SK-N-SH (cell line): ENCODE measurements around the gene TMEM62. TPM values are rescaled to one million over a fixed set of nuclear protein-coding genes. Genes with fewer than 3 reads are reported as not detected.
A peak's percentile ranks its signal among the peaks of the same experiment; 100 is the strongest.

Source experiments
- CTCF ChIA-PET: fragments of 300-600, 350-600 bp; formaldehyde crosslinking; extraction: SDS; loops from one replicate; lab custom pipeline; 2021; lab: Yijun Ruan, JAX
- POLR2A ChIA-PET: fragments of 350-600 bp; sonication (Branson Sonifier 250); formaldehyde crosslinking; extraction: SDS; loops from one replicate; lab custom pipeline; 2020; ENCODE audit warnings: antibody characterized with exemption, inconsistent platforms; lab: Yijun Ruan, JAX
- DNase-seq: peaks from one replicate; pipeline ENCODE4 v3.0.0; 2012
- H2AFZ ChIP-seq: fragments of 200-600 bp; sonication (generic); 2 replicates; pipeline ENCODE4 v1.8.1; 2016; ENCODE audit warnings: antibody characterized with exemption, mild to moderate bottlenecking, low read depth
- H3F3A ChIP-seq: fragments of 200-600 bp; sonication (generic); replicated peaks from 2 replicates; pipeline ENCODE3; 2016; ENCODE audit warnings: antibody characterized with exemption, mild to moderate bottlenecking; ENCODE audit not compliant: insufficient read depth
- H3K27ac ChIP-seq, 2 experiments: fragments of 200-500 bp in 1 of 2; fragments of 200-600 bp in 1 of 2; sonication (Bioruptor generic) in 1 of 2; sonication (generic), shearing (Covaris generic) in 1 of 2; 2 replicates each; pipeline versions ENCODE4 v1.5.1 to v1.6.1; 2014 to 2016; ENCODE audit warnings: low read depth in 2 of 2, inconsistent platforms in 1 of 2, low read length in 1 of 2, mild to moderate bottlenecking in 1 of 2, mixed read lengths in 1 of 2
- H3K27me3 ChIP-seq: fragments of 200-600 bp; sonication (generic), shearing (Covaris generic); 2 replicates; pipeline ENCODE4 v1.6.1; 2016; ENCODE audit warnings: mixed run types; ENCODE audit not compliant: insufficient read depth
- H3K36me3 ChIP-seq, 2 experiments: fragments of 200-500 bp in 1 of 2; fragments of 200-600 bp in 1 of 2; sonication (Bioruptor generic) in 1 of 2; sonication (generic) in 1 of 2; replicated peaks in 1 of 2; 2 replicates each; pipeline versions ENCODE3 to v1.5.1; 2014 to 2016; ENCODE audit warnings: low read length in 1 of 2, mild to moderate bottlenecking in 1 of 2; ENCODE audit not compliant: insufficient read depth in 2 of 2, control insufficient read depth in 1 of 2
- H3K4me1 ChIP-seq, 2 experiments: fragments of 200-500 bp in 1 of 2; fragments of 200-600 bp in 1 of 2; sonication (Bioruptor generic) in 1 of 2; sonication (generic), shearing (Covaris generic) in 1 of 2; 2 replicates each; pipeline versions ENCODE4 v1.5.1 to v1.6.1; 2014 to 2016; ENCODE audit warnings: low read depth in 1 of 2, low read length in 1 of 2, mixed run types in 1 of 2; ENCODE audit not compliant: insufficient read depth in 2 of 2, control insufficient read depth in 1 of 2
- H3K4me2 ChIP-seq: fragments of 200-600 bp; sonication (generic), shearing (Covaris generic); 2 replicates; pipeline ENCODE4 v1.6.1; 2017; ENCODE audit warnings: mixed run types
- H3K4me3 ChIP-seq, 2 experiments: fragments of 200-500 bp in 1 of 2; fragments of 200-600 bp in 1 of 2; sonication (Bioruptor generic) in 1 of 2; sonication (generic), shearing (Covaris generic) in 1 of 2; 2 replicates each; pipeline versions ENCODE4 v1.5.1 to v1.8.1; 2014 to 2016; ENCODE audit warnings: low read depth in 2 of 2, inconsistent platforms in 1 of 2, low read length in 1 of 2, mild to moderate bottlenecking in 1 of 2, mixed read lengths in 1 of 2, moderate library complexity in 1 of 2
- H3K79me2 ChIP-seq: fragments of 200-600 bp; sonication (generic); 2 replicates; pipeline ENCODE4 v1.8.1; 2017; ENCODE audit warnings: mild to moderate bottlenecking; ENCODE audit not compliant: insufficient read depth
- H3K9ac ChIP-seq: fragments of 200-600 bp; sonication (generic); 2 replicates; pipeline ENCODE4 v1.6.1; 2017; ENCODE audit warnings: mixed run types
- H3K9me2 ChIP-seq: fragments of 200-600 bp; sonication (generic); 2 replicates; pipeline ENCODE4 v1.6.1; 2017; ENCODE audit warnings: mixed run types
- H3K9me3 ChIP-seq: fragments of 200-600 bp; sonication (generic); 2 replicates; pipeline ENCODE4 v1.6.1; 2017; ENCODE audit warnings: mixed run types, mild to moderate bottlenecking, moderate library complexity
- H4K20me1 ChIP-seq: fragments of 200-600 bp; sonication (generic); 2 replicates; pipeline ENCODE4 v1.6.1; 2017; ENCODE audit warnings: mild to moderate bottlenecking, mixed run types; ENCODE audit not compliant: insufficient read depth
- CHD2 ChIP-seq: fragments of 150-350 bp; IDR thresholded peaks from 2 replicates; pipeline ENCODE4 v1.6.1; 2018; ENCODE audit warnings: low read length; ENCODE audit not compliant: partially characterized antibody
- CTCF ChIP-seq: fragments of 200-600 bp; sonication (generic); IDR thresholded peaks from 2 replicates; pipeline ENCODE4 v1.6.1; 2017; ENCODE audit warnings: antibody characterized with exemption, mild to moderate bottlenecking, moderate library complexity
- EZH2phosphoT487 ChIP-seq: fragments of 200-600 bp; sonication (generic); IDR thresholded peaks from 2 replicates; pipeline ENCODE4 v1.6.1; 2017; ENCODE audit warnings: low read depth, mixed run types, mild to moderate bottlenecking, antibody characterized with exemption, moderate library complexity, borderline replicate concordance
- FOXJ3 ChIP-seq: sonication (generic); formaldehyde crosslinking; IDR thresholded peaks from 2 replicates; pipeline ENCODE4 v1.5.1; 2020; ENCODE audit warnings: mild to moderate bottlenecking, missing genetic modification reagents
- GABPA ChIP-seq: IDR thresholded peaks from 2 replicates; pipeline ENCODE4 v1.4.0; 2012; ENCODE audit warnings: low read depth, mild to moderate bottlenecking
- JUND ChIP-seq: IDR thresholded peaks from 2 replicates; pipeline ENCODE4 v1.4.0; 2012
- NRF1 ChIP-seq: IDR thresholded peaks from 2 replicates; pipeline ENCODE4 v1.6.1; 2012; ENCODE audit warnings: low read depth, mild to moderate bottlenecking, low read length
- PBX3 ChIP-seq: IDR thresholded peaks from 2 replicates; pipeline ENCODE4; 2012
- POLR2AphosphoS5 ChIP-seq: IDR thresholded peaks from 2 replicates; pipeline ENCODE4 v1.6.1; 2012; ENCODE audit warnings: low read depth, low read length
- RAD21 ChIP-seq: IDR thresholded peaks from 2 replicates; pipeline ENCODE4 v1.6.1; 2012; ENCODE audit warnings: mild to moderate bottlenecking, low read length
- RCOR1 ChIP-seq: fragments of 150-350 bp; IDR thresholded peaks from 2 replicates; pipeline ENCODE4 v1.6.1; 2017; ENCODE audit warnings: antibody characterized with exemption, low read length
- REST ChIP-seq: IDR thresholded peaks from 2 replicates; pipeline ENCODE4 v1.6.1; 2012; ENCODE audit warnings: mild to moderate bottlenecking, low read depth, low read length, moderate library complexity
- RFX5 ChIP-seq: IDR thresholded peaks from 2 replicates; pipeline ENCODE4 v1.6.1; 2012; ENCODE audit warnings: mild to moderate bottlenecking, improper control_type of control experiment, low read length
- RXRA ChIP-seq: IDR thresholded peaks from 2 replicates; pipeline ENCODE4 v1.4.0; 2012; ENCODE audit warnings: low read depth, mild to moderate bottlenecking, borderline replicate concordance
- SMC3 ChIP-seq: IDR thresholded peaks from 2 replicates; pipeline ENCODE4 v1.6.1; 2012; ENCODE audit warnings: low read depth, low read length, improper control_type of control experiment
- TAF1 ChIP-seq: IDR thresholded peaks from 2 replicates; pipeline ENCODE4 v1.6.1; 2012; ENCODE audit warnings: low read depth, mild to moderate bottlenecking, low read length, moderate library complexity, borderline replicate concordance
- TCF12 ChIP-seq: IDR thresholded peaks from 2 replicates; pipeline ENCODE4 v1.4.0; 2012
- TEAD4 ChIP-seq: IDR thresholded peaks from 2 replicates; pipeline ENCODE4 v1.4.0; 2012; ENCODE audit warnings: mild to moderate bottlenecking, borderline replicate concordance; ENCODE audit not compliant: insufficient read depth
- YY1 ChIP-seq: IDR thresholded peaks from 2 replicates; pipeline ENCODE4 v1.4.0; 2012; ENCODE audit warnings: low read depth, mild to moderate bottlenecking
- ZBTB33 ChIP-seq: IDR thresholded peaks from 2 replicates; pipeline ENCODE4 v1.4.0; 2012; ENCODE audit warnings: low read depth, borderline replicate concordance
- WGBS: methylation state at CpG from one replicate; pipeline ENCODE4 v1.1.6; 2017; ENCODE audit warnings: low lambda C conversion rate; 5-methylcytosine and 5-hydroxymethylcytosine counted together
- polyA plus RNA-seq, 3 experiments: library from polyadenylated mRNA; depleted of rRNA; stranded (reverse); fragments of >200 nt; gene quantifications; 2 replicates each; pipeline ENCODE4 v1.2.3, GENCODE V29; 2012
- TF ChIP-seq, protein P1 (sequence below): IDR thresholded peaks from 2 replicates; pipeline ENCODE4 v1.4.0; 2012; ENCODE audit warnings: low read depth

The TMEM62 gene
- polyA plus RNA-seq, 1 of the 3 experiments (the other 2 are of a cell fraction) = 3.3 TPM

- no peaks in the 10 kb centered on the region for H3K9me2 ChIP-seq
- H3F3A ChIP-seq = no peaks in the 10 kb centered on the region
- ChIA-PET CTCF (no interaction called here), POLR2A (no interaction called here)
- H3K4me3 ChIP-seq = no peak overlapping the region
- 79% methylated on average over 1 of the region's 1 CpG for WGBS
- H3K4me2 ChIP-seq = 0 out of 2 replicates have a peak overlapping the region, but pooled peaks have one; percentile 24
- H3K79me2 ChIP-seq = peaks cover 43% of the 10 kb centered on the region; the same call in 1 of the 2 replicates
- no peak overlapping the region for H2AFZ ChIP-seq
- H3K9me3 ChIP-seq = no peaks in the 10 kb centered on the region
- H3K36me3 ChIP-seq = peaks cover 13 to 46% of the 10 kb centered on the region in 2 experiments
- no peak overlapping the region for H3K9ac ChIP-seq
- DNase-seq = no peak
- H4K20me1 ChIP-seq = no peaks in the 10 kb centered on the region; the same call in 1 of the 2 replicates
- H3K27me3 ChIP-seq = no peaks in the 10 kb centered on the region
- H3K27ac ChIP-seq = no peak overlapping the region
- H3K4me1 ChIP-seq = peaks cover 0 to 4% of the 10 kb centered on the region in 2 experiments; a peak in 1 of 4 replicates
- no peak for TF ChIP-seq RCOR1
- TF ChIP-seq GABPA = no peak
- no peak for TF ChIP-seq NRF1
- no peak for TF ChIP-seq EZH2phosphoT487
- TF ChIP-seq CTCF = no peak
- no peak for TF ChIP-seq ZBTB33
- no peak for TF ChIP-seq CHD2
- TF ChIP-seq, all 33 proteins: peak for 0
These were observed 46.8 kb upstream of the TMEM62 start for GRCh38 chr15:43086551-43086950.

- no peak overlapping the region for H3K4me3 ChIP-seq
- peaks cover 3 to 18% of the 10 kb centered on the region in 2 experiments for H3K36me3 ChIP-seq
- no peak for DNase-seq
- POLR2A ChIA-PET = no interaction called here
- CTCF ChIA-PET = interaction anchor here (1.3 kb wide), 1 partner anchor 194 kb away, joined by 3 read pairs; no protein-coding TSS in a partner anchor
- H3K27ac ChIP-seq = no peak overlapping the region
- no peaks in the 10 kb centered on the region for H3K9me2 ChIP-seq
- no peak overlapping the region for H3K4me2 ChIP-seq
- no peaks in the 10 kb centered on the region for H3K27me3 ChIP-seq
- peaks cover 77% of the 10 kb centered on the region for H3K79me2 ChIP-seq
- H2AFZ ChIP-seq = no peak overlapping the region
- peaks cover 5% of the 10 kb centered on the region; the same call in 1 of the 2 replicates for H4K20me1 ChIP-seq
- H3K9ac ChIP-seq = no peak overlapping the region
- no peaks in the 10 kb centered on the region for H3F3A ChIP-seq
- no peaks in the 10 kb centered on the region for H3K9me3 ChIP-seq
- WGBS = 98% methylated on average over 4 of the region's 4 CpGs
- no peaks in the 10 kb centered on the region; a peak in 1 of 4 replicates for H3K4me1 ChIP-seq
- TF ChIP-seq YY1 (no peak), FOXJ3 (CRISPR knock-in tag) (no peak), JUND (no peak), POLR2AphosphoS5 (no peak), RFX5 (no peak), TCF12 (no peak), RAD21 (no peak), REST (no peak), TEAD4 (no peak), SMC3 (no peak), EZH2phosphoT487 (no peak), RXRA (no peak), PBX3 (no peak), TAF1 (no peak)
- TF ChIP-seq, protein P1, sequence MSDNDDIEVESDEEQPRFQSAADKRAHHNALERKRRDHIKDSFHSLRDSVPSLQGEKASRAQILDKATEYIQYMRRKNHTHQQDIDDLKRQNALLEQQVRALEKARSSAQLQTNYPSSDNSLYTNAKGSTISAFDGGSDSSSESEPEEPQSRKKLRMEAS = no peak
These were observed 41.5 kb upstream of the TMEM62 start for GRCh38 chr15:43091859-43092258.
